ENCODE data around the gene UBR1. TPM values are rescaled to one million over a fixed set of nuclear protein-coding genes. Genes with fewer than 3 reads are reported as not detected.

Gene UBR1
- total and polyA plus RNA-seq, 2 donors (not counting 3 experiments of a cell fraction or from before 2014, with no cell fraction given) = 5.3 to 26.9 TPM

GRCh38 chr15:42994546-42994945 lies 111.3 kb downstream of the UBR1 start:
- H4K20me1 ChIP-seq (replicated peaks; ENCODE audit: control insufficient read depth, extremely low read depth, insufficient read depth, low read length) = no peaks in the 10 kb centered on the region
- H3K27ac ChIP-seq (ENCODE audit: insufficient read depth, low read depth, low read length) = no peak overlapping the region
- ChIA-PET POLR2A (no interaction called here), CTCF (interaction anchor here (1.2 kb wide), 1 partner anchor 291 kb away, joined by 3 read pairs; no protein-coding TSS in a partner anchor)
- no peaks in the 10 kb centered on the region for H3K79me2 ChIP-seq (ENCODE audit: control insufficient read depth, insufficient read depth, low read length)
- H3K4me1 ChIP-seq (ENCODE audit: control insufficient read depth, extremely low read depth, insufficient read depth, low read length) = no peaks in the 10 kb centered on the region
- TF ChIP-seq POLR2AphosphoS5 (IDR thresholded peaks at IDR 0.05; ENCODE audit: insufficient read depth, low read depth, low read length) (no peak), FOS (IDR thresholded peaks at IDR 0.05; ENCODE audit: borderline replicate concordance, insufficient read depth, low read length) (no peak), MAX (IDR thresholded peaks at IDR 0.05; ENCODE audit: insufficient read depth, insufficient read length) (no peak), EZH2 (IDR thresholded peaks at IDR 0.05; ENCODE audit: borderline replicate concordance, low read depth, low read length, severe bottlenecking) (no peak), JUN (IDR thresholded peaks at IDR 0.05; ENCODE audit: borderline replicate concordance, insufficient read depth, insufficient read length, low read depth) (no peak), POLR2A (IDR thresholded peaks at IDR 0.05; ENCODE audit: low read depth, low read length) (no peak)
- DNase-seq (ENCODE audit: low read depth, low spot score) (no peak), FAIRE-seq (no peak)
- no peak overlapping the region for H3K4me2 ChIP-seq (ENCODE audit: insufficient read depth, low read length)
- no peaks in the 10 kb centered on the region for H3K9me3 ChIP-seq (replicated peaks; ENCODE audit: control insufficient read depth, insufficient read depth, low read length)
- no TSS peak for BruUV-seq (replicated peaks)
- H3K4me3 ChIP-seq (replicated peaks in 1 of 3; ENCODE audit: insufficient read depth in 1 of 3, low read depth in 1 of 3, low read length in 3 of 3) = no peak overlapping the region
- H3K9ac ChIP-seq (replicated peaks; ENCODE audit: extremely low read depth, insufficient read depth, low read length) = no peak overlapping the region
- no peaks in the 10 kb centered on the region for H3K9me1 ChIP-seq (replicated peaks; ENCODE audit: control insufficient read depth, extremely low read depth, insufficient read depth, low read length)
- intact Hi-C loops (cut with micrococcal nuclease) (no loop called here), dilution Hi-C loops (cut with MboI; ENCODE audit: extremely low pct_ligation_motif_present, low sequenced_read_pairs) (no loop called here)
- no peak overlapping the region for H2AFZ ChIP-seq (ENCODE audit: low read depth, low read length)
- H3K36me3 ChIP-seq (ENCODE audit: control insufficient read depth in 2 of 2, extremely low read depth in 1 of 2, insufficient read depth in 2 of 2, low read length in 2 of 2) = peaks cover 2 to 7% of the 10 kb centered on the region in 2 experiments
- no peaks in the 10 kb centered on the region for H3K27me3 ChIP-seq (ENCODE audit: control insufficient read depth in 2 of 2, insufficient read depth in 2 of 2, low read length in 2 of 2)

GRCh38 chr15:42992626-42993025 lies 113.2 kb downstream of the UBR1 start:
- no TSS peak for BruUV-seq (replicated peaks)
- Histone ChIP-seq H4K20me1 (replicated peaks; ENCODE audit: control insufficient read depth, extremely low read depth, insufficient read depth, low read length) (no peaks in the 10 kb centered on the region), H3K79me2 (ENCODE audit: control insufficient read depth, insufficient read depth, low read length) (no peaks in the 10 kb centered on the region), H3K27ac (ENCODE audit: insufficient read depth, low read depth, low read length) (no peak overlapping the region), H3K4me2 (ENCODE audit: insufficient read depth, low read length) (no peak overlapping the region), H3K4me1 (ENCODE audit: control insufficient read depth, extremely low read depth, insufficient read depth, low read length) (no peaks in the 10 kb centered on the region), H2AFZ (ENCODE audit: low read depth, low read length) (no peak overlapping the region), H3K9me1 (replicated peaks; ENCODE audit: control insufficient read depth, extremely low read depth, insufficient read depth, low read length) (no peaks in the 10 kb centered on the region), H3K27me3 (ENCODE audit: control insufficient read depth in 2 of 2, insufficient read depth in 2 of 2, low read length in 2 of 2) (no peaks in the 10 kb centered on the region), H3K9me3 (replicated peaks; ENCODE audit: control insufficient read depth, insufficient read depth, low read length) (no peaks in the 10 kb centered on the region), H3K36me3 (ENCODE audit: control insufficient read depth in 2 of 2, extremely low read depth in 1 of 2, insufficient read depth in 2 of 2, low read length in 2 of 2) (peaks cover 2 to 9% of the 10 kb centered on the region in 2 experiments), H3K9ac (replicated peaks; ENCODE audit: extremely low read depth, insufficient read depth, low read length) (no peak overlapping the region), H3K4me3 (replicated peaks in 1 of 3; ENCODE audit: insufficient read depth in 1 of 3, low read depth in 1 of 3, low read length in 3 of 3) (no peak overlapping the region)
- dilution Hi-C loops (cut with MboI; ENCODE audit: extremely low pct_ligation_motif_present, low sequenced_read_pairs) (no loop called here), intact Hi-C loops (cut with micrococcal nuclease) (no loop called here)
- FAIRE-seq (no peak), DNase-seq (ENCODE audit: low read depth, low spot score) (peak; percentile 7)
- TF ChIP-seq CTCF (IDR thresholded peaks at IDR 0.05; ENCODE audit: extremely low read depth in 1 of 2, insufficient read depth in 1 of 2, low read depth in 1 of 2, low read length in 2 of 2) (no peak), FOS (IDR thresholded peaks at IDR 0.05; ENCODE audit: borderline replicate concordance, insufficient read depth, low read length) (no peak), EZH2 (IDR thresholded peaks at IDR 0.05; ENCODE audit: borderline replicate concordance, low read depth, low read length, severe bottlenecking) (no peak), GATA2 (IDR thresholded peaks at IDR 0.05; ENCODE audit: insufficient read depth, insufficient read length, low read depth, low read length) (no peak), MAX (IDR thresholded peaks at IDR 0.05; ENCODE audit: insufficient read depth, insufficient read length) (no peak), JUN (IDR thresholded peaks at IDR 0.05; ENCODE audit: borderline replicate concordance, insufficient read depth, insufficient read length, low read depth) (no peak)
- ChIA-PET CTCF (no interaction called here), POLR2A (no interaction called here)
